H1 (cell line): Measurements from ENCODE around the gene OGT. TPM values are rescaled to one million over a fixed set of nuclear protein-coding genes. Genes with fewer than 3 reads are reported as not detected.

ENCODE experiments used
- BACH1 ChIP-seq: IDR thresholded peaks from 2 replicates; pipeline ENCODE4 v1.6.1; 2012; ENCODE audit warnings: low read length, improper control_type of control experiment
- JUND ChIP-seq: IDR thresholded peaks from 2 replicates; pipeline ENCODE4 v1.6.1; 2011; ENCODE audit warnings: mild to moderate bottlenecking, improper control_type of control experiment, low read length
- PHF8 ChIP-seq: fragments of 200-600 bp; sonication (generic); conservative IDR thresholded peaks from 2 replicates; pipeline ENCODE4 v1.7.1; 2012; ENCODE audit warnings: low read depth, mild to moderate bottlenecking, inconsistent platforms, low read length, moderate library complexity
- polyA plus RNA-seq, 7 experiments: library from polyadenylated mRNA; depleted of rRNA in 3 of 7; stranded (reverse) in 5 of 7; unstranded in 2 of 7; fragments of >200 nt in 5 of 7; fragments of 200-250 nt in 2 of 7; gene quantifications; 1 replicate in 5 of 7; 2 replicates in 1 of 7; 4 replicates in 1 of 7; pipeline versions ENCODE4 v1.2.1 to v1.2.3, GENCODE V29; 2011 to 2013; ENCODE audit warnings: missing spikeins in 2 of 7, mixed read lengths in 2 of 7
- total RNA-seq: library from RNA; stranded (reverse); fragmentation: NEBNext Ultra II Directional; extraction: Animal tissue kit (Norgen Biotek cat#: 25700); gene quantifications from 2 replicates; pipeline ENCODE4 v1.2.1, GENCODE V29; 2021
- TF ChIP-seq, protein P1 (sequence below): fragments of 300-600 bp; sonication (generic); IDR thresholded peaks from 2 replicates; pipeline ENCODE4 v1.7.1; 2012; ENCODE audit warnings: low read length, moderate library complexity, mild to moderate bottlenecking, inconsistent platforms; ENCODE audit not compliant: insufficient replicate concordance

OGT gene
- total and polyA plus RNA-seq, 2 of the 8 experiments (the other 6 are each of a cell fraction or from before 2014, with no cell fraction given), result 130 to 169 TPM

GRCh38 chrX:71619193-71619592, 86.3 kb downstream of the OGT start (continued):
- TF ChIP-seq, protein P1, sequence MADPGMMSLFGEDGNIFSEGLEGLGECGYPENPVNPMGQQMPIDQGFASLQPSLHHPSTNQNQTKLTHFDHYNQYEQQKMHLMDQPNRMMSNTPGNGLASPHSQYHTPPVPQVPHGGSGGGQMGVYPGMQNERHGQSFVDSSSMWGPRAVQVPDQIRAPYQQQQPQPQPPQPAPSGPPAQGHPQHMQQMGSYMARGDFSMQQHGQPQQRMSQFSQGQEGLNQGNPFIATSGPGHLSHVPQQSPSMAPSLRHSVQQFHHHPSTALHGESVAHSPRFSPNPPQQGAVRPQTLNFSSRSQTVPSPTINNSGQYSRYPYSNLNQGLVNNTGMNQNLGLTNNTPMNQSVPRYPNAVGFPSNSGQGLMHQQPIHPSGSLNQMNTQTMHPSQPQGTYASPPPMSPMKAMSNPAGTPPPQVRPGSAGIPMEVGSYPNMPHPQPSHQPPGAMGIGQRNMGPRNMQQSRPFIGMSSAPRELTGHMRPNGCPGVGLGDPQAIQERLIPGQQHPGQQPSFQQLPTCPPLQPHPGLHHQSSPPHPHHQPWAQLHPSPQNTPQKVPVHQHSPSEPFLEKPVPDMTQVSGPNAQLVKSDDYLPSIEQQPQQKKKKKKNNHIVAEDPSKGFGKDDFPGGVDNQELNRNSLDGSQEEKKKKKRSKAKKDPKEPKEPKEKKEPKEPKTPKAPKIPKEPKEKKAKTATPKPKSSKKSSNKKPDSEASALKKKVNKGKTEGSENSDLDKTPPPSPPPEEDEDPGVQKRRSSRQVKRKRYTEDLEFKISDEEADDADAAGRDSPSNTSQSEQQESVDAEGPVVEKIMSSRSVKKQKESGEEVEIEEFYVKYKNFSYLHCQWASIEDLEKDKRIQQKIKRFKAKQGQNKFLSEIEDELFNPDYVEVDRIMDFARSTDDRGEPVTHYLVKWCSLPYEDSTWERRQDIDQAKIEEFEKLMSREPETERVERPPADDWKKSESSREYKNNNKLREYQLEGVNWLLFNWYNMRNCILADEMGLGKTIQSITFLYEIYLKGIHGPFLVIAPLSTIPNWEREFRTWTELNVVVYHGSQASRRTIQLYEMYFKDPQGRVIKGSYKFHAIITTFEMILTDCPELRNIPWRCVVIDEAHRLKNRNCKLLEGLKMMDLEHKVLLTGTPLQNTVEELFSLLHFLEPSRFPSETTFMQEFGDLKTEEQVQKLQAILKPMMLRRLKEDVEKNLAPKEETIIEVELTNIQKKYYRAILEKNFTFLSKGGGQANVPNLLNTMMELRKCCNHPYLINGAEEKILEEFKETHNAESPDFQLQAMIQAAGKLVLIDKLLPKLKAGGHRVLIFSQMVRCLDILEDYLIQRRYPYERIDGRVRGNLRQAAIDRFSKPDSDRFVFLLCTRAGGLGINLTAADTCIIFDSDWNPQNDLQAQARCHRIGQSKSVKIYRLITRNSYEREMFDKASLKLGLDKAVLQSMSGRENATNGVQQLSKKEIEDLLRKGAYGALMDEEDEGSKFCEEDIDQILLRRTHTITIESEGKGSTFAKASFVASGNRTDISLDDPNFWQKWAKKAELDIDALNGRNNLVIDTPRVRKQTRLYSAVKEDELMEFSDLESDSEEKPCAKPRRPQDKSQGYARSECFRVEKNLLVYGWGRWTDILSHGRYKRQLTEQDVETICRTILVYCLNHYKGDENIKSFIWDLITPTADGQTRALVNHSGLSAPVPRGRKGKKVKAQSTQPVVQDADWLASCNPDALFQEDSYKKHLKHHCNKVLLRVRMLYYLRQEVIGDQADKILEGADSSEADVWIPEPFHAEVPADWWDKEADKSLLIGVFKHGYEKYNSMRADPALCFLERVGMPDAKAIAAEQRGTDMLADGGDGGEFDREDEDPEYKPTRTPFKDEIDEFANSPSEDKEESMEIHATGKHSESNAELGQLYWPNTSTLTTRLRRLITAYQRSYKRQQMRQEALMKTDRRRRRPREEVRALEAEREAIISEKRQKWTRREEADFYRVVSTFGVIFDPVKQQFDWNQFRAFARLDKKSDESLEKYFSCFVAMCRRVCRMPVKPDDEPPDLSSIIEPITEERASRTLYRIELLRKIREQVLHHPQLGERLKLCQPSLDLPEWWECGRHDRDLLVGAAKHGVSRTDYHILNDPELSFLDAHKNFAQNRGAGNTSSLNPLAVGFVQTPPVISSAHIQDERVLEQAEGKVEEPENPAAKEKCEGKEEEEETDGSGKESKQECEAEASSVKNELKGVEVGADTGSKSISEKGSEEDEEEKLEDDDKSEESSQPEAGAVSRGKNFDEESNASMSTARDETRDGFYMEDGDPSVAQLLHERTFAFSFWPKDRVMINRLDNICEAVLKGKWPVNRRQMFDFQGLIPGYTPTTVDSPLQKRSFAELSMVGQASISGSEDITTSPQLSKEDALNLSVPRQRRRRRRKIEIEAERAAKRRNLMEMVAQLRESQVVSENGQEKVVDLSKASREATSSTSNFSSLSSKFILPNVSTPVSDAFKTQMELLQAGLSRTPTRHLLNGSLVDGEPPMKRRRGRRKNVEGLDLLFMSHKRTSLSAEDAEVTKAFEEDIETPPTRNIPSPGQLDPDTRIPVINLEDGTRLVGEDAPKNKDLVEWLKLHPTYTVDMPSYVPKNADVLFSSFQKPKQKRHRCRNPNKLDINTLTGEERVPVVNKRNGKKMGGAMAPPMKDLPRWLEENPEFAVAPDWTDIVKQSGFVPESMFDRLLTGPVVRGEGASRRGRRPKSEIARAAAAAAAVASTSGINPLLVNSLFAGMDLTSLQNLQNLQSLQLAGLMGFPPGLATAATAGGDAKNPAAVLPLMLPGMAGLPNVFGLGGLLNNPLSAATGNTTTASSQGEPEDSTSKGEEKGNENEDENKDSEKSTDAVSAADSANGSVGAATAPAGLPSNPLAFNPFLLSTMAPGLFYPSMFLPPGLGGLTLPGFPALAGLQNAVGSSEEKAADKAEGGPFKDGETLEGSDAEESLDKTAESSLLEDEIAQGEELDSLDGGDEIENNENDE, result no peak
- TF ChIP-seq PHF8 (no peak), BACH1 (no peak), JUND (no peak)
